Spleen (tissue), 7 donors: ENCODE measurements around the gene BRD8.

Experiments used
- CTCF ChIP-seq, 11 experiments: fragments of 200-600 bp in 7 of 11; fragments of 450-650 bp in 4 of 11; sonication (generic) in 4 of 11; IDR thresholded peaks in 8 of 11; conservative IDR thresholded peaks in 3 of 11; 1 replicate in 7 of 11; 2 replicates in 4 of 11; pipeline versions ENCODE4 v1.4.0 to v1.8.0; 2016 to 2021; ENCODE audit warnings: antibody characterized with exemption in 11 of 11, inconsistent platforms in 4 of 11, mild to moderate bottlenecking in 1 of 11
- POLR2A ChIP-seq, 3 donors: fragments of 450-650 bp; IDR thresholded peaks; one replicate each; pipeline ENCODE4 v1.5.1; 2017; ENCODE audit warnings: antibody characterized with exemption in 3 of 3, mild to moderate bottlenecking in 1 of 3
- POLR2AphosphoS5 ChIP-seq, 3 donors: sonication (generic); formaldehyde crosslinking; IDR thresholded peaks; one replicate each; pipeline ENCODE4 v1.5.1; 2017; ENCODE audit warnings: antibody characterized with exemption in 3 of 3
- donor health status: DM: no; HTN: no; CAD: no; lungs with moderate emphysema.
- donor health status: DM: no; HTN: no; CAD: no.
- donor health status: DM: no; HTN: no; CAD: no.

- TF ChIP-seq POLR2A (IDR thresholded peaks at IDR 0.05) (no peak), CTCF (IDR thresholded peaks at IDR 0.05 in 8 of 11, conservative IDR thresholded peaks at IDR 0.05 in 3 of 11) (no peak), POLR2AphosphoS5 (IDR thresholded peaks at IDR 0.05) (no peak)
These were observed 38.7 kb downstream of the BRD8 start for GRCh38 chr5:138139781-138140090.
